HEK293 (cell line): Measurements from ENCODE around the gene KXD1.

Source experiments
- BCL6B ChIP-seq: fragments of 450-650 bp; formaldehyde crosslinking; IDR thresholded peaks from 2 replicates; pipeline ENCODE4 v1.5.1; 2017; ENCODE audit warnings: missing biosample characterization, missing genetic modification characterization
- GLI4 ChIP-seq: fragments of 450-650 bp; formaldehyde crosslinking; IDR thresholded peaks from 2 replicates; pipeline ENCODE4 v1.5.1; 2016; ENCODE audit warnings: missing biosample characterization, missing genetic modification characterization
- HOXA7 ChIP-seq: sonication (generic); formaldehyde crosslinking; IDR thresholded peaks from 2 replicates; pipeline ENCODE4 v1.8.1; 2022; ENCODE audit warnings: missing genetic modification reagents, borderline replicate concordance
- KLF1 ChIP-seq: fragments of 450-650 bp; formaldehyde crosslinking; IDR thresholded peaks from 2 replicates; pipeline ENCODE4 v1.5.1; 2016; ENCODE audit warnings: missing biosample characterization, missing genetic modification characterization
- KLF17 ChIP-seq: fragments of 450-650 bp; formaldehyde crosslinking; IDR thresholded peaks from 2 replicates; pipeline ENCODE4 v1.5.1; 2016; ENCODE audit warnings: missing biosample characterization, missing genetic modification characterization
- KLF8 ChIP-seq: fragments of 450-650 bp; formaldehyde crosslinking; IDR thresholded peaks from 2 replicates; pipeline ENCODE4 v1.5.1; 2016; ENCODE audit warnings: missing biosample characterization, missing genetic modification characterization
- OVOL3 ChIP-seq: fragments of 450-650 bp; formaldehyde crosslinking; IDR thresholded peaks from 2 replicates; pipeline ENCODE4 v1.5.1; 2016; ENCODE audit warnings: missing biosample characterization, missing genetic modification characterization
- PATZ1 ChIP-seq: fragments of 450-650 bp; formaldehyde crosslinking; IDR thresholded peaks from 2 replicates; pipeline ENCODE4 v1.5.1; 2016; ENCODE audit warnings: missing biosample characterization, missing genetic modification characterization
- PBX3 ChIP-seq: sonication (generic); formaldehyde crosslinking; IDR thresholded peaks from 2 replicates; pipeline ENCODE4 v1.8.1; 2022; ENCODE audit warnings: mild to moderate bottlenecking, moderate library complexity, missing genetic modification reagents
- PRDM4 ChIP-seq: fragments of 450-650 bp; formaldehyde crosslinking; IDR thresholded peaks from 2 replicates; pipeline ENCODE4 v1.5.1; 2017; ENCODE audit warnings: missing biosample characterization, missing genetic modification characterization
- SALL2 ChIP-seq: fragments of 450-650 bp; formaldehyde crosslinking; IDR thresholded peaks from 2 replicates; pipeline ENCODE4 v1.5.0; 2017; ENCODE audit warnings: missing biosample characterization, mild to moderate bottlenecking, missing genetic modification characterization, borderline replicate concordance
- SP3 ChIP-seq: fragments of 450-650 bp; formaldehyde crosslinking; IDR thresholded peaks from 2 replicates; pipeline ENCODE4 v1.5.1; 2016; ENCODE audit warnings: missing biosample characterization, missing genetic modification characterization
- TRIM28 ChIP-seq: IDR thresholded peaks from 2 replicates; pipeline ENCODE4 v1.6.1; 2011; ENCODE audit warnings: low read length, control low read depth, borderline replicate concordance
- ZBTB17 ChIP-seq: fragments of 450-650 bp; formaldehyde crosslinking; IDR thresholded peaks from 2 replicates; pipeline ENCODE4 v1.5.1; 2016; ENCODE audit warnings: missing biosample characterization, missing genetic modification characterization
- ZBTB8A ChIP-seq: fragments of 450-650 bp; formaldehyde crosslinking; IDR thresholded peaks from 2 replicates; pipeline ENCODE4 v1.5.1; 2016; ENCODE audit warnings: missing biosample characterization, missing genetic modification characterization
- ZNF148 ChIP-seq: fragments of 450-650 bp; formaldehyde crosslinking; IDR thresholded peaks from 2 replicates; pipeline ENCODE4 v1.5.0; 2017; ENCODE audit warnings: missing biosample characterization, missing genetic modification characterization, borderline replicate concordance
- ZNF157 ChIP-seq: fragments of 450-650 bp; formaldehyde crosslinking; IDR thresholded peaks from 2 replicates; pipeline ENCODE4 v1.5.1; 2016; ENCODE audit warnings: missing biosample characterization, missing genetic modification characterization
- ZNF169 ChIP-seq: fragments of 450-650 bp; formaldehyde crosslinking; IDR thresholded peaks from 2 replicates; pipeline ENCODE4 v1.5.1; 2016; ENCODE audit warnings: missing biosample characterization, missing genetic modification characterization
- ZNF175 ChIP-seq: fragments of 450-650 bp; formaldehyde crosslinking; IDR thresholded peaks from 2 replicates; pipeline ENCODE4 v1.5.1; 2016; ENCODE audit warnings: missing biosample characterization, missing genetic modification characterization
- ZNF202 ChIP-seq: fragments of 450-650 bp; formaldehyde crosslinking; IDR thresholded peaks from 2 replicates; pipeline ENCODE4 v1.5.1; 2016; ENCODE audit warnings: missing biosample characterization, missing genetic modification characterization, borderline replicate concordance
- ZNF23 ChIP-seq: fragments of 450-650 bp; formaldehyde crosslinking; IDR thresholded peaks from 2 replicates; pipeline ENCODE4 v1.5.1; 2016; ENCODE audit warnings: missing biosample characterization, missing genetic modification characterization, borderline replicate concordance
- ZNF24 ChIP-seq: fragments of 450-650 bp; formaldehyde crosslinking; IDR thresholded peaks from 2 replicates; pipeline ENCODE4 v1.5.1; 2016; ENCODE audit warnings: missing biosample characterization, missing genetic modification characterization
- ZNF324 ChIP-seq: fragments of 450-650 bp; formaldehyde crosslinking; IDR thresholded peaks from 2 replicates; pipeline ENCODE4 v1.5.1; 2016; ENCODE audit warnings: missing biosample characterization, missing genetic modification characterization
- ZNF350 ChIP-seq: fragments of 450-650 bp; formaldehyde crosslinking; IDR thresholded peaks from 2 replicates; pipeline ENCODE4 v1.5.0; 2017; ENCODE audit warnings: missing biosample characterization, mild to moderate bottlenecking, missing genetic modification characterization
- ZNF416 ChIP-seq: fragments of 450-650 bp; formaldehyde crosslinking; IDR thresholded peaks from 2 replicates; pipeline ENCODE4 v1.5.1; 2016; ENCODE audit warnings: missing biosample characterization, missing genetic modification characterization
- ZNF510 ChIP-seq: fragments of 450-650 bp; formaldehyde crosslinking; IDR thresholded peaks from 2 replicates; pipeline ENCODE4 v1.5.1; 2018; ENCODE audit warnings: mild to moderate bottlenecking, missing genetic modification characterization, missing biosample characterization; ENCODE audit not compliant: insufficient replicate concordance
- ZNF529 ChIP-seq: fragments of 450-650 bp; formaldehyde crosslinking; IDR thresholded peaks from 2 replicates; pipeline ENCODE4 v1.5.1; 2017; ENCODE audit warnings: missing genetic modification characterization, missing biosample characterization; ENCODE audit not compliant: insufficient replicate concordance
- ZNF561 ChIP-seq: fragments of 450-650 bp; IDR thresholded peaks from 2 replicates; pipeline ENCODE4 v1.5.1; 2018; ENCODE audit warnings: missing biosample characterization, missing genetic modification characterization, borderline replicate concordance
- ZNF626 ChIP-seq: fragments of 450-650 bp; sonication (Bioruptor Pico); formaldehyde crosslinking; IDR thresholded peaks from 2 replicates; pipeline ENCODE4 v1.5.1; 2018; ENCODE audit warnings: missing biosample characterization, missing genetic modification characterization, inconsistent platforms
- ZSCAN23 ChIP-seq: fragments of 450-650 bp; formaldehyde crosslinking; IDR thresholded peaks from 2 replicates; pipeline ENCODE4 v1.5.1; 2016; ENCODE audit warnings: missing biosample characterization, missing genetic modification characterization

KXD1 gene

GRCh38 chr19:18571564-18572344 is 14.1 kb downstream of the KXD1 start, which contains the start of gene UBA52 (continued):
- TF ChIP-seq KLF17 (tag by site-specific recombination) = peak; percentile 96
- no peak for TF ChIP-seq GLI4 (tag by site-specific recombination)
- no peak for TF ChIP-seq ZNF529 (tag by site-specific recombination)
- TF ChIP-seq ZNF202 = no peak
- TF ChIP-seq ZNF148 (tag by site-specific recombination) = no peak
- TF ChIP-seq ZBTB8A (tag by site-specific recombination) = peak; percentile 67
- no peak for TF ChIP-seq ZNF23 (tag by site-specific recombination)
- TF ChIP-seq ZNF157 = no peak
- TF ChIP-seq BCL6B (tag by site-specific recombination) = no peak
- no peak for TF ChIP-seq ZNF175
- TF ChIP-seq ZNF169 (tag by site-specific recombination) = no peak
- no peak for TF ChIP-seq SALL2 (tag by site-specific recombination)
- peak; percentile 84; the same call in 1 of the 2 replicates for TF ChIP-seq ZNF561 (tag by site-specific recombination)
- TF ChIP-seq ZBTB17 (tag by site-specific recombination) = peak; percentile 86
- TF ChIP-seq PBX3 (CRISPR knock-in tag) = peak; percentile 86
- TF ChIP-seq ZSCAN23 (tag by site-specific recombination) = no peak
- no peak for TF ChIP-seq PRDM4
- no peak for TF ChIP-seq TRIM28
- TF ChIP-seq KLF8 (tag by site-specific recombination) = peak; percentile 96
- TF ChIP-seq KLF1 (tag by site-specific recombination) = peak; percentile 96
- TF ChIP-seq PATZ1 = peak; percentile 98
- no peak for TF ChIP-seq ZNF626
- TF ChIP-seq ZNF24 (tag by site-specific recombination) = peak; percentile 58; the same call in 1 of the 2 replicates
- peak; percentile 97 for TF ChIP-seq SP3 (tag by site-specific recombination)
- TF ChIP-seq ZNF416 = no peak
- peak; percentile 76 for TF ChIP-seq ZNF324 (tag by site-specific recombination)
- TF ChIP-seq ZNF350 = no peak
- TF ChIP-seq ZNF510 (tag by site-specific recombination) = no peak
- no peak for TF ChIP-seq OVOL3 (tag by site-specific recombination)
- no peak for TF ChIP-seq HOXA7 (CRISPR knock-in tag)
